ENCODE measurements around the gene RALGPS1.
"Not testable (repeated sequence)": the region's sequence is repeated elsewhere in the genome, so short reads cannot be mapped to it uniquely, and the experiment has no call there.

Gene RALGPS1

DNA sequence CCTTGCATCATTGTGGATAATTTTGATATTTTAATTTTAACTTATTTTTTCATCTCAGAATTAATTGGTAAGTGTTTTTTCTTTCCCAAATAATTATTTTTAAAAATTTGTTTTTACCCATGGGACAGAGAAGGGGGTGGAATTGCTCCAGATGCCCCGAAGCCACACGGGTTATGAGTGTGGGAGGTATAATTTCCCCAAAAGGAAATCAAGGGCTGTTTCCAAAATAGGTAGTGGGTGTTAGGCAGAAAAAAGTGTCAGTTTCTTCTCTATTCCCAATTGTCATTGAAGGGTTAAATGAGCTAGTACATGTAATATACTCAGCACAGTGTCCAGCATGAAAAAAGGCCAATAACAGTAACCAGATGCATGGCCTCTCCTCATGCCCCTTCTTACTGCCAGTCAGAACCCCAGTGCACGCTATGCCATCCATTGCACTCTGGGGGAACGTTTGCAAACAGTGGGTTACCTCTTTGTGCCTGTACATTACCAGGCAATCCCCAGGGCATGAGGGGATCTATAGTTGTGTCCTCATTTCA, 244.3 kb downstream of the RALGPS1 start:
- no peak for DNase-seq (ENCODE audit: low spot score)

DNA sequence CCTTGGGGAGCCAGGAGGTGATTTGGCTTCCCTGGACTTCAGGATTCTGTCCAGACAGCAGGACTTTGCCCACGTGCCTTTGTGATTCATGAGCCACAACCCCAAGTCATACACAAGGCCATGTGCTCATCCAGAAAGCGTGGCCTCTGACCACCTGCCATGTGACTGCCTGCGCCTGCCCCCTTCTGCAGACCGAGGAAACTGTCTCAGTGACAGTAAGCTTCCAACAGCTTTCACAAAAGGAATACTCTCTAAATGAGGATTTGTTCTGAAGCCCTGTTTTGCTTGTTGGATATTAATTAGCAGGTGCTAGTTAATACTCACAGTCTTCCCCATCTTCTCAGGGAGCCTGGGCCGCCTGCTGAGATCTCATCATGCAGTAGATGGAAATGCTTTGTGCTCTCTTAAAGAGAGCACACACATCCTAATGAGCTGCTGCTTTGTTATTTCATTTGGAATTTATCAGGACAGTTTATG, 244.8 kb downstream of the RALGPS1 start:
- no peak for DNase-seq (ENCODE audit: low spot score)

DNA sequence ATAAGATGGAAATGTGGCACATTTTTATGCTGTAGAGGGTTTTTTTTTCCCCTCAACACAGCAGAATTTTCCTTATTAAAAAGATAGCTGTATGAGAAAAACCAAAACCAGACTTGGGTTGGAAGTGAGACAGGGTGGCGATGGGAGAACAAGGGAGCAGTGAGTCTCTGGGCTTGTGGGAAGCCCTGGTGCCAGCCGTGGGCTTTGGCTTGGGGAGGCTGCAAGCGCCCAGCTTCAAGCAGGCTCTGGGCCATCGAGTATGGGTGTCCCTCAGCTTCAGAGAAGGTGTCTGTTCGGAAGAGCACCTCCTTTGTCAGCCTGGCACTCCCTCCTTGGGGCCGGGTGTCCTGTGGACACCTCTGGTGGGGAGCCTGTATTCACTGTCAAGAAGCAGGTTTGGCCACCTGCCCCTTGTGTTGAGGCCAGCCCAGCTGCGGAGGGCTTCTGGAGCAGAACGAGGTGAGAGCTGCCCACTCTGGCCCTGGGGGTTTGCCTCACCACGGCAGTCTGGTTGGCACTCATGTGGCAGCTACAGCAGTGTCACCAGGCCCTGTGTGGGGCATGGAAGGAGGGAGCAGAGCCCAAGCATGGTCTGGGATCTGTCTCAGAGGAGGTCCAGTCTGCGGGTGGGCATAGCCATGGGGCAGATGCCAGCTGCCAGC, 245.5 kb downstream of the RALGPS1 start:
- no peak for DNase-seq (ENCODE audit: low spot score)

DNA sequence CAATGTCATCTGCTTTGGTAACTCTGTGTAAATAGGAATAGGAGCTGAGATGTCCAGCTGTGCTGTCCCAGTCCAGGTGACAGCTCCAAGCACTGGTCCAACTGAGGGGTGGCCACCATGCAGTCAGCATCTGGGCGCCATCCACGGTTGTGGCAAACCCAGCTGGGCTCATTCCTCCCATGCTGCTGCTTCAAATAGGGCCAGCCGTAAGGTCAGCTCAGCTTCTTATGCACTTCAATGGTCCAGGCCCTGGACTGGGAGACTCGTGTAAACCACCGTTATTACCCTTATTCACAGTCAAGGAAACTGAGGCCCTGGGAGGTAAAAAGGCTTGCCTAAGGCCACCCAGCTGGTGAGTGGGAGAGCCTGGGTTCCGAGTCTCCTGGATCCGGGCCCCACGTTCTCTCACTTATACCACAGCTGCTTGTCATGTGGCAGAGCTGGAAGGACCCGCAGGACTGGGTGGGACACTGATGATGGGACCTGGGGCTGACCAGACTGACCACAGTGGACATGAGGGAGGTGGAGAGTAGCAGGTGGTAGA, 246.6 kb downstream of the RALGPS1 start:
- no peak for DNase-seq (ENCODE audit: low spot score)

DNA sequence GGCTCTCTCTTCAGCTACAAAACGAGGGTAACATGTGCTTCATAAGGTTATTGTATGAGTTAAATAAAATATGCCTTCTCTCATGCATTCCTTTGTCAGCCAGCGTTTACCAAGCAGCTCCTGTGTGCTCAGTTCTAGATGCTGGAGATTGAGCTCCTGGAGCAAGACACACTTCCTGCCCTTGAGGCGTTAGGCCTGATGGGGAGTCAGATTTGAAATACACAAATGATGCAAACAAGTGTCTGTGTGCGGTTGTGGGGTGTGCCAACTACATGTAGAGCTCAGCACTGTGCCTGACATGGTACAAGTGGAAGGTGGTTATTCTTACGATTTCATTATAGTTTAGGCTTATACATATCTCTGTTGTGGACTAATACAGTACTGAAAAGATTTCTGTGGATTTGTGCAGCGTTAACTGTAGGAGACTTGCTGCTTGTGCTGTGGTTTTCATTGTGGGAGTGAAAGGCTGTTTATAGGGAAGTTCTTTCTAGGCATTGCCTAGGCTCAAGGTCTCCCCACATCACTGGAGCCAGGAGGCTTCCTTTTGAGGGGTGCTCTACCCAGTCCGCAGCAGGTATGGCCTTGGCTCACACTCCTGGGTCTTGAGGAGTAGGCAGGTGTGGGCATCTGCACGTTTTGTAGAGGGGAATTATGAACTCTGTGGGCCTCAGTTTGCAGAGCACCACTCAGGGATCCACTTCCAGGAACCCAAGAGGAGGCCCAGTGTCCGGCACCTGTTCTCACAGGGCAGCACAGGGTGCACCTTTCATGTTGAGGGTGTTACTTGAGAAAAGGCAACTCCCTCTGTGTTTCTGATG, 247.7 kb downstream of the RALGPS1 start:
- no peak for DNase-seq (ENCODE audit: low spot score)

DNA sequence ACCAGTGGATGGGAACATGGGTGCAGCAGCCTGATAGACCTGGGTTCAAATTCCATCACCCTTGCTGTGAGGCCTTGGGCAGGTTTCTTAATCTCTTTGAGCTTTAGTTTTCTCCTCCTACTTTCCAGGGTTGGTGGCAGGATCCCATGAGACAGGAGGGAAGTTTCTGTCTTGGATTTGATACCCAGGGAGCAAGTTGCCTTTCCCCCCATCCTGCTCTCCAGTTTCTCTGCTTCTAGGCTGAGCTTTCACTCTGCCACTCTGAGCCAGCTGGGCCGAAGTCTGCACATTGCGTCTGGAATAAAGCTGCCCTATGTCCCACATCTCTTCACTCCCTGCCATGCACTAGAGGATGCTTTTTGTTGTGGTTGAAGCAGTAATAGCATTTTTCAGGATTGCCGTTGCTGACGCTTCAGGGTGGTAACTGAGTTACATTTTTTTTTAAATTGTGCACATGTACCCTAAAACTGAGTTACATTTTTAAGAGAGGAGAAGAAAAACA, 248.3 kb downstream of the RALGPS1 start:
- no peak for DNase-seq (ENCODE audit: low spot score)

DNA sequence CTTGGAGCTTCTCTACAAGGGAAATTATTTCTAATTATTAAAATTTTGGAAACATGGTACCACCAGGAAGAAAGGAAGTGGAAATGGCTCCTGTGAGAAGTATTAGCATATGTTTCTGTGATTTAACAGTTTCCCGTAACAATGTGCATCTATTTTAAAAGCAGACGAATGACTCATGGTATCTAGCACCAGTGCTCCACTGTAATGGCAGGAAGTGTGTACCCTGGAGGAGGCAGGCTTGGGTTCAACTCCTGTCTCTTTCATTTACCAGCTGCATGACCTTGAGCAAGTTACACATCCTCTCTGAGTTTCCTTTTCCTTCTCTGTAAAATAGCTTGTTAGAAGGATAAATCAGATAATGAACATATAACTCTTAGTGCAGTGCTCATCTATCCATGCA, 248.8 kb downstream of the RALGPS1 start:
- DNase-seq (ENCODE audit: low spot score), result peak; percentile 41

DNA sequence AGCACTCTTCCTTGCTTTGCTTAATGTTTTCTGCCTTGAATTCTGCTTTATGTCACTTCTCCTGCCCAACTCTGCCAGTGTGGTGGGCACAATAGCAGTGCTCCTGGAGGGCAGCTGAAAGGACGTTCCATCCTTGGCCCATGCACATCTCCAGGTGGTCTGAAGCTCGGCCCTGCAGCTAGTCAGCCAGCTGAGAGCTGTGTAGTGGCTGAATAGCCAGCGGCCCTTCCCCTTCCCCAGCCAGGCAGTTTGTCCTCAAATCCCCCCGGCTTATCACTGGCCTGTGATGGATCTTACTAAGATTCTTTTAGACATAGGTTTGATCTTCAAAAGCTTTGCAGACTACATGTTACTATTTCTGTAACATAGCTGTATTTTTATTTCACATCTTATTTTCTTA, 250.5 kb downstream of the RALGPS1 start:
- no peak for DNase-seq (ENCODE audit: low spot score)

DNA sequence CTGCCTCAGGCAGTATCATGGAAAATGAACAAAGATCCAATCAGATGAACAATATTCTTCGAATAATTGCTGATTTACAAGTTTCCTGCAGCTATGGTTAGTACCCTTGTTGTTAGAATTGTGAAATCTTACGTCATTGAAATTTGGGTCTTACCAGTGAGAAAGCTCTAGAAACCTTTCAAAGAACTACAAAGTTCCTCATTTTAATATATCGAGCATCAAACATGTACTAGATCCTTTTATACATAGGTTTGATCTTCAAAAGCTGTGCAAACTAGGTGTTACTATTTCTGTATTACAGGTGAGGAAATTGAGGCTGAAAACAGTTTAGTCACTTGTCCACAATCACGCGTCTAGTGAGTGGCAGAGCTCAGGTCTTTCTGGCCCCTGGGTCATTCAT, 251.5 kb downstream of the RALGPS1 start:
- DNase-seq (ENCODE audit: low spot score), result no peak

DNA sequence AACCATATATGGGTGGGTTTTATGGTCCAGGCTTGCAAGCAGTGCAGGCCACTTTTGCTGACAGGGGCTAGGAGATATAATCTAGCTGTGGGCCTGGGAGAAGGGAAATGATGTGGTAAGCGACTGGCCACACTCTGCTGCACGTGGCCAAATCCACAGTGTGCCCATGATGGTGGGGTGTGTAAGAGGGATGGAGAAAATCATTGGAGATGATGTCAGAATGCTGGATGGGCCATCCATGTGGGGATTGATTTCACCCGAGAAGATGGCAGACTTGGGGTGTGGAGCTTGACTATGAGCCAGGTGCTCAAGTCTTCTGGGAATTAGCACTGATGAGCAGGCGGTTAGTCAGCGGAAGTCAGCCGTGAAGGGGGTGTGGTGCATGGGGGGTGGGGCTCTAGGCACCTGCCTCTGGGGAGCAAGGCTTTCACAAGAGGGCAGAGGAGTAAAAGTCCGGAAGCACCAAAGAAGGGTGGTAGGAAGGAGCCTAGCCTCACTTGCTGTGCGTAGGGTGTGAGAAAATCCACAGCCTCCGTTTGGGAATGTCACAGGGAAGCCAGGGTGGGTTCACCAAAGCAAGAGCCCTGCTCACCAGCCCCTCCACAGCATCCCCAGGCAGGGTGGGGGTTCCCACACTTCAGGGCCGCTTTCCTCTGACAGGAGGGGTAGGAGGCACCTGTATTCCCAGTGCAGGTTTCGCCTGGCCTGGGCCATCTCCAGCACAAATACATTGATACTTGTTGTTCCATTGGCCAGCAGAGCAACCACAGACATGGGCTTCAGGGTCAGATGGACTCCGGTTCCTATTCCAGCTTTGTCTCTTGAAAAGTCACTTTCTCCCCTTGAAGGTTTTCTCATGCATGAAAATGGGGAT, 252.3 kb downstream of the RALGPS1 start:
- DNase-seq (ENCODE audit: low spot score), result peak; percentile 91

DNA sequence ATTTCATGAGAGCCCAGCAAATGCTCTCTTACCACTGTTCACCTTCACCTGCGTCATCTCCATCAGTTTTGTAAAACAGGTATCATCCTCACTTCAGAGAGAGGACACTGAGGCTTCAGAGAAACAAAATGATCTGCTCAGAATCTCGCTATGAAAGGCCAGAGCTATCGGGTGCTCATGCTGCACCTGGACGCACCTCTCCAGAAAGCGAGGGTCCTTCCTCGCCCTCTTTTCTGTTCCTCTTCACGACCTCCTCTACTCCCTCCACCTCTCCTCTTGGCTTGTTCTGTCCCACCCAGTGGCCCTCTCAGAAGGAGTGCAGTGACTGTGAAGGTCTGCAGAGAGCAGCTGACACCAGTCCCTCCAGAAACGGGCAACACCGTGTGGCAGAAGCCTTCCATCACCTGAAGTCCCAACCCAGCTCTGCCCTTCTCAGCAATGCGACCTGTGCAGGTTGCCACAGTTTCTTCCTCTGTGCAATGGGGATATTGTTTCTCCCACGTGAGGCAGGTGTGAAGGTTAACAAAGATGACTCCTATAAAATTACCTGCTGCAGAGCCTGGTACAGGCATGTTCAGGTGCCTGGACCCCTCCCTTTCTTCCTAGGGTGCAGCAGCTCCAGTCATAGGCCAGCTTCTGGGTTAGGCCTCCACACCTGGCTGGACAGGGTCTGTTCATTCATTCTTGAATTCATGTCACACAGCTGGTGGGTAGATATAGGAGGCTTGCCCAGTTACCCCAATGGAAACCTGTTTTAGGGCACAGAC, 253.2 kb downstream of the RALGPS1 start:
- DNase-seq (ENCODE audit: low spot score), result peak; percentile 16

DNA sequence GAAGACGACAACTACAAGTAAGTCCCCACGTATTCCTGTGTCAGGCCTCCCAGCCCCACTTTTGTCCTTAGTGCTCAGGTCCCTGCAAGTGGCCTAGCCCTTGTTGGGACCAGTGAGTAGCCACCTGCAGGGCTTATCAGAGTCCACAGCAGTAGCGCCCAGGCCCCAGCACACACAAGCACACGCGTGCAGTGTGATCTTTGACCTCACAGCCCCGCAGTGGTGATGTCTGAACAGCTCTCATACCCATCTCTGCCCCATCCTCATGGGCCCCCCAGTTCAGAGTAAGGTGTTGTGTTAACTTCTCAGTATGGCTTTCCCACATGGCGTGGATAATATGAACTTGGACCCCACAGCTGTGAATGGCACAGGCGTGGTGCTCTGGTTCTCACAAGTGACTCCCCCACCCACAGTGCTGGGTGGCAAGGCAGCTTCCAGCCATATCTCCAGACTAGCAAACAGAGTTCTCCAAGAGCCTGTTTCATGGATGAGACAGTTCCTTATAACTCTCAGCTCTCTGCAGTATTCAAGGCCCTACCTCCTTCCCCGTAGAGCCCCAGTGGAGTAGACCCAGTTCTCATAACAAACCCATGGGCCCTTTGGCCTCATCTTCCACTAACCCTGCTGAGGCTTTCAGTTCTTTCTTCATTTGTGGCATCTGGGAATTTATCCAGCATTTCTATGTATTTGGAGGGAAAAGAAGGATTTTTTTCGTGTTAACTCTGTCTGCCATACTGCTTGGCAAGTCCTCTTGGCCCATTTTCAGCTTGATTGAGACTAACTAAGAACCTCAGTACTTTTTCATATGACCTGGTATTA, 254.4 kb downstream of the RALGPS1 start:
- DNase-seq (ENCODE audit: low spot score), result no peak

DNA sequence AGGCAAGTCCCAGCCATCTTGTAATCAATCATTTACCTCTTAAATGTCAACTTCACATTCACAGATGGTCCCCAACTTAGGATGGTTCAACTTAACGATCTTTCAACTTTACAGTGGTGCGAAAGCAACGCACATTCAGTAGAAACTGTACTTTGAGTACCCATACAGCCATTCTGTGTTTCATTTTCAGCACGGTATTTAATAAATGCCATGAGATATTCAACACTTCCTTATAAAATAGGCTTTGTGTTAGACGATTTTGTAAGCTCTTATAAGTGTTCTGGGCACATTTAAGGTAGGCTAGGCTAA, 254.9 kb downstream of the RALGPS1 start:
- DNase-seq (ENCODE audit: low spot score), result no peak

DNA sequence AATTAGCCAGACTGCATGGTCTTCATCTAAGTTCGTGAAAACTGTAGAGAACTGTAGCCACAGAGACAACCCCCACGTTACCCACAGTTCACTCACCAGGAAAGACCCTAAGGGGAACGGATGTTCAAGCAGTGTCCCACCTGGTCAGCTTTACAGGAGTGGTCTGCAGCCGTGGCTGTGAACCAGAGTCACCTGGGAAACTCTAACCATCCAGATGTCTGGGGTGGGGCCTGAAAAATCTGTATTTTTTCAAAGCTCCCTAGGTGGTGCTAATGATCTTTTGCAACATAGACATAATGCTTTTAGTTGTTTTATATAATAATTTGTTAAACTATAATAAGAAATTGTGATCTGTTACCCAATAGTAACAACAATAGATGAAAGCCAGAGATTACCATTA, 255.5 kb downstream of the RALGPS1 start:
- DNase-seq (ENCODE audit: low spot score), result no peak

DNA sequence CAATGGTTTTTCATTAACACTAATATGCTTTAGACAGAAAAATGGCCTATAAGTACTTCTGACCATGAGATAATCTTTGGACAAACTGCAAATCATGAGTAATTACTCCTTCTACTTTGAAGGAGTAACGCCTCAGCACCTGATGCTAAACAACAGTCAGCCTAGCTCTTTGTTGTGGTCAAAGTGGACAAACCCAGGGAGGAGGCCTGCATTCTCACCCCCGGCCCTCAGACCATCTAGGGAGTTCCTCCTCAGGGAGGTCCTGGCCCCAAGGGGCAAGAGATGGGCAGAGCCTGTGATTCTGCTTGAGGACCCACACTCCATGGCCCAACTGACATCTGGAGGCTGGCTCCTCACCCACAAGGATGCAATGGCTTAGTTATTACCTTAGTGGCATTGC, 256.1 kb downstream of the RALGPS1 start:
- DNase-seq (ENCODE audit: low spot score), result no peak

DNA sequence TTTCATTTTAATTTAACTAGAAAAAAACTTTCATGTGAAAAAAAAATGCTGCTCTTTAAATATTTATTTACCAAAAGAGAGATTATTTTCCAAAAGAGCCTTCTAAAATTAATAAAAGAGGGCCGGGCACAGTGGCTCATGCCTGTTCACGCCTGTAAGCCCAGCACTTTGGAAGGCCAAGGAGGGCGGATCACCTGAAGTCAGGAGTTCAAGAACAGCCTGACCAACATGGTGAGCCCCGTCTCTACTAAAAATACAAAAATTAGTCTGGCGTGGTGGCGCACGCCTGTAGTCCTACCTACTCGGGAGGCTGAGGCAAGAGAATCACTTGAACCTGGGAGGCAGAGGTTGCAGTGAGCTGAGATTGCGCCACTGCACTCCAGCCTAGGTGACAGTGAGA, 256.8 kb downstream of the RALGPS1 start:
- not testable (repeated sequence) for DNase-seq (ENCODE audit: low spot score)

DNA sequence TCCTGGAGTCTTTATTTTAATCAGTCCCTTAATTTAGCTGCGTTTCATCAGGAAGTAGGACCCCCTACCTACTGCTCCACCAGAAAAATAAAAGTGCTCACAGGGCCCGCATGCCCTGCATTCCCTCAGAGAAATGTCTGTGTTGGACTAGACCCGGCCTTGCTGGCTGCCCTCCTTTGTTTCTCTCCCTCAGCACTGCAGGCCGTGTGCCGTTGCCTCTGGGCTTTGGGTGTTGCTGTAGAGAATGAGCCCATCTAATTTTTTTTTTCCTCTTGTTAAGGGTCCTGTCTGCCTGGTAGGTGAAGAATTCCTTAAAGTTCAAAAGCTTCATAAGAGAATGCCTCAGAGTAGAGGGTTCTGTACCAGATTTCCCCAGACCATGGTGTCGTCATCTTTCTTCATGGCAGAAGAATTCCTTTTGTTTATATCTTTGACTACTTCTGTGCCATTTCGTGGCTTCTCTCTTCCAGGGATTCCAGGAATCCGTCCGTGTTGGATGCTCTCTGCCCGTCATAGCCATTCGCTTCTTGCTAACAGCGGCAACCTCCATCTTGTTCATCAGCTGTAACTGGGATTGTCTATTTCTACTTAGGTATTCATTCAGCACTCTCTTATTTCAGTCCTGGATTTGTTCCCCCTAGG, 257.6 kb downstream of the RALGPS1 start:
- no peak for DNase-seq (ENCODE audit: low spot score)

DNA sequence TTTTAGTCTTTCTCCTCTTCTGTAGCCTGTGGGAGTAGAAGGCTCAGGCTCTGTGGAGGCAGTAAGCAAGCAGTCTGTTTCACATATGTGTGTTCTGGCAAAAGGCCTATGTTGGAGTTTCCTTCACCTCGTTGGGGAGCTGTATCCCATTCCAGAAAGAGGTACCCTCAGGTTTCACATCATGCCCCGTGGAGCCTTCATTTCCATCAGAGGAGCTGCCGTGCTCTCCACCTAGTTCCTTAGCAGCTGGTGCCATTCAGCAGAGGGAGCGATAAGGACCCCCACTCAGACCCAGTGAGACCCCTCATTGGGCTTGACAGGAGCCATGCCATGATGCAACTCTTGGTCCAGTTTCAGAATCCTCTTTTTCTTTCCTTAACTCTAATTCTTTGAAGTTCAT, 258.5 kb downstream of the RALGPS1 start:
- no peak for DNase-seq (ENCODE audit: low spot score)

DNA sequence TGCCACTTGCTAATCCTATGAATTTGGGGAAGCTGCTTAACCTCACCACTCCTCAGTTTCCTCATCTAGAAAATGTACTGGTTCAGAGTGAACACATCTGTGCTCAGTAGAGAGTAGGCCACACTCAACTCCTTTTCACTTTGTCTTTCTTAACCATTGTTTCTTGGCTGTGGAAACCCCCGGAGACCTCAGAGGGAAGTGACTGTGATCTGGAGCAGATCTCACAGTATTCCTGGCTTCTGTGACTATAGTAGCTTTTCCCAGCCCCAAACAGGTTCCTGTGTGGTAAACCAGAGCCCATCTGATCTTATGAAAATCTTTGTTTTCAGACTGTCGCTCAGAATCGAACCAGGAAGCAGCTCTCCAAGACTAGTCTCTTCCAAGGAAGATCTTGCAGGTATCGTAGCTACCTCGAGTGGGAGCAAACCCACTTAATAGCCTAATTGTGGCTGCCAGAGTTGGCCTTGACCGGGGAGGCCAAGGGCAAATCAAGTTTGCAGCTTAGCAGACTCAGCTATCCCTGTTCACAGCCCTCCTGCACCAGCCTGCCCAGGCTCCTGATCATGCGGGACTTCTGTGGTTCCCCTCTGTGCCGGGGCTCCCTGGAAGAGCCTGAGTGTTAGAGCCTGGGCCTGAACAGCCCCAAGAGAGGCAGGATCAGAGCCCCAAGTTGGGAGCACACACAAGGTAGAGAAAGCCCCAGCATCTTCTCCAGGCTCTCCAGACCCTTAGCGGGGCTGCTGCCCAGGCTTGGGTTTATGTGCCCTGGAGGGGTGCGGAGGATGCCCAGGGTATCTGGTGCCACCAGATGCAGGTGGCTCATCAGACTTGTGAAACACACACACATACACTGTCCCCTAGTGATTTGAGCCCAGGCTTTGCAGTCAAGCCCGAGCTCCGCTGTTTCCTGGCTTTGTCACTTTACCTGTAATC, 260.1 kb downstream of the RALGPS1 start:
- DNase-seq (ENCODE audit: low spot score), result no peak

Data from NAMALWA (cell line).